GF-D8 (cell line): ENCODE data around the gene DYNC1LI1.
A peak's percentile ranks its signal among the peaks of the same experiment; 100 is the strongest.

ENCODE experiments used
- DNase-seq: peaks from one replicate; lab custom pipeline; 2025; lab: John Stamatoyannopoulos, UW

Gene DYNC1LI1

DNA sequence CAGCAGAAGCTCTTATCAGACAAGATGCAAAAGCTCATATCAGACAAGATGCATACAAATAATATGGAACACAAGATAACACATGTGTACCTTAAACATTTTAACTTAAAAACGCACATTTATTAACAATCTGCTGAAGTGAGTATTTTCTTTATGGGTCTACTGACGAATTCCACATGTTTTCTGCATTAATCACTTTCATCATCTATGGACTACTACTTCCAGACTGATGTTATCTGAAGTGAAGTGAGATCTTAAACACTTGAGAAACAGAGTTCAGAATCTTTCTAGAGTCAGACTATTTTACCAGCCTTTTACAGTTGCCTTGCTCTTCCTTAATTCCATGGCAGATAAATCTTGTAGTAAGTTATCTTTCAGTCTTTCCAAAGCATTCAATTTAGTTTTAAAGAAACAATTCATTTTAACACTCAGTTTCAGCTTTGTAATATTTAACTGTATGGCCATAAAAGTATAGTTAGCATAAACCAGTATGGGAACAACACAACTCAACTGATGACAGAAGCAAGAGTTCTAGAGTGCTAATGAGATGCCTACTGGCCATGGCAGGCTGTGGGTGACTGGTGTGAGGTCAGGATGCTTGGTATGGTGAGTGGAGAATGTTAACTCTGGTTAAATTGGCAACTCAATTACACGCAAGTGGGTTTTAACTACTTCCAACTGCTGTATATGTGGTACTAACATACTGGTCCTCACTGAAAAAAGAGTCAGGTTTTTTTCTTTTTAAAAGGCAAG, 77.8 kb downstream of the DYNC1LI1 start:
- DNase-seq = no peak

DNA sequence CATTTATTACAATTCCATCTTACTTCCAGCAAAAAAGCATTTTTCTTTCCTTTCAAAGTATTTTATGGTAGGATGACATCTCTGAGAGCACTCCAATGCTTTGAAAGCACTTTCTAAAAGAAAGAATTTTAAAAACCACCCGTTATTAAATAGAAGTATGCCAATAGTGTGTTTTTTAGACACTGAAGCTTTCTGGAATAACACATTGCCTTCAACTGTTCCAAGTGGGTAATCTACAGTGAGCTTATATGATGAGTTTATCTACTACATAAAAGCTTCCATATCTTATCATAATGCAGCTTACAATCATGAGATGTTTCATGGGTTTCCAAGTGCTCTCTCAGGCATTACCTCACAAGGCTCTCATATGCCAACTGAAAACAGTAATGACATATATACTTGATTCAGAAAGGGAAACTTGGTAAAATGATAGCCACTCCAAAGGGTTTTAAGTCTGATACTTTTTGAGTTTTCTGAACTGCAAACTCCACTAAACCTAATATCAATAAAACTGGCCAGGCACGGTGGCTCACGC, 82.1 kb downstream of the DYNC1LI1 start:
- DNase-seq = no peak

DNA sequence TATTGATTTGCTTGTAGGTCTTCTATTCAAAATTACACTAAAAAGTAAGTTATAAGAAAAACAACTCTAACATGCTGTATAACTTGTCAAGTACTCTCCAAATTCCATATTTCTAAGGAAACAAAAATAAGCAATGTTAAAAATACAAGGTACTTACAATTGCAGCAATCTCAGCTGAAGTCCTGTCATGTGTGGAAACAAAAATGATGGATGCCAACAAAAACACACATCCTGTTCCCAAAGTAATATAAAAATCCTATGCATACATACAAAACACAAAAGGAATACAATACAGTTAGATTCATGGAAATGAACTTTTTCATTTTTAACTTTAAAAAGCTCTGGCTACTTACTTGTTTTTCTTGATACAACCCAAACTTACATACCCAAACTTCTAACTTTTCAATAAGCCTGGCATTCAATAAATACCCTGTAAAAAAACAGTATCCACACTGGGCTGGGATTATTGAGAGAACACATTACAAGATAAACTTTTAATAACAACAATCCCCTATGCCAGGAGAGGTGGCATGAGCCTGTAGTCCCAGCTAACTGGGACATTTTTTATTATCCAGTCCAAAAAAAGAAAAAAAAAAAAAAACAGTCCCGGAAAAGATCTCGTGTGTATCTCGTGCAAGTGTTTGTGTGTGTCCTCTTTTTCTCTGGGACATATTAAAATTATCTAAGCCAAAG, 82.7 kb downstream of the DYNC1LI1 start:
- no peak for DNase-seq

DNA sequence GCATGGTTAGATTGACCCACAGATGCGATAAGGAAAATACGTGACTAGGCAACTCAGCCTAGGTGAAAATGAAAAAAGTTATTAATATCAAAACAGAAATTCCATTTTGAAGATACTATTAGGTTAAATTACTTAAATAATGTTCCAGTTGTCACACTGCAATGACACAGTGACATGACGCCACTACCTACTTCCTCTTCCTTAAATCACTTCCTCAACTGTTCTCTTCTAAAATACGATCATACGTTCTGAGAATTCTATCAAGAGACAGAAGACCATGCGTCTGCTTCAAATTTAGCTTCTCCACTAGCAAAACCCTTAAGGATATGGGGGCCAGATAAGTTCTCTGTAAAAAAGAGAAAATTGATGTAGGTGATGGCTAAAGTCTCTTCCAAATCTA, 86.2 kb downstream of the DYNC1LI1 start:
- DNase-seq = peak; percentile 73

DNA sequence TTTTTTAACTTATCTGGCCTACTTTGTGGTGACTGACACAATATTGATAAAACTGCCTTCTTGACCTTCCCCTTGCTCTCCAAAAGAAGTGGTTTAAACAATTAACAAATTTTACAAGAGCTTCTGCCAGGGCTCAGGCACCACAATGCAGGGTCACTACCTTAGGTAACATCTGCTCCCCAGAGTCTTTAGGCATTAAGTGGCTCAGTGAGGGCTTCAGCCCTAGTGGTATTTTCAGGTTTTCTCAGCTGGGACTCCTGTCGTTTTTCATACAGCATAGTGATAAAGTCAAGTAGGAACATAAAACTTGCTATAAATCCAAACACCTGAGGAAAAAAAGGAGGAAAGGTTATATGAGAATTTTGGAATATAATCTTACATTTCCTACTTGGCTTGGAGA, 86.9 kb downstream of the DYNC1LI1 start:
- no peak for DNase-seq

DNA sequence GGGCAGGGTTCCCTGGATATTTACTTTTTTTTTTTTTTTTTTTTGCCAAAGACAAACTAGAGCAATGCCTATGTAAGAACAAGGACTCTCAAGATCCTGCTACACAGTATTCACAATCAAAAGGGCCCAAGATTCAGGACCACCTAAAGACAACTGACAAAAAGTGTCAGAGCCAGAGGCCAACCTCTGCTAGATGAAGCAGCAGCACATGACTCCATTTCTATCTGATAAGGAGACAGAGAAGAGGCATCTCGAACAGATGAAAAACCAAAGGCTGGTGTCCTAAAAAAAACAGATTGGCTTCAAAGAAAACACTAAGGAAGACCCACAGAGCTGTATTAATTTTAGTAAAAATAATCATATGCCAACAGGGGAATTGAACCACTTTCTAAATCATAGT, 88.0 kb downstream of the DYNC1LI1 start:
- DNase-seq = no peak

DNA sequence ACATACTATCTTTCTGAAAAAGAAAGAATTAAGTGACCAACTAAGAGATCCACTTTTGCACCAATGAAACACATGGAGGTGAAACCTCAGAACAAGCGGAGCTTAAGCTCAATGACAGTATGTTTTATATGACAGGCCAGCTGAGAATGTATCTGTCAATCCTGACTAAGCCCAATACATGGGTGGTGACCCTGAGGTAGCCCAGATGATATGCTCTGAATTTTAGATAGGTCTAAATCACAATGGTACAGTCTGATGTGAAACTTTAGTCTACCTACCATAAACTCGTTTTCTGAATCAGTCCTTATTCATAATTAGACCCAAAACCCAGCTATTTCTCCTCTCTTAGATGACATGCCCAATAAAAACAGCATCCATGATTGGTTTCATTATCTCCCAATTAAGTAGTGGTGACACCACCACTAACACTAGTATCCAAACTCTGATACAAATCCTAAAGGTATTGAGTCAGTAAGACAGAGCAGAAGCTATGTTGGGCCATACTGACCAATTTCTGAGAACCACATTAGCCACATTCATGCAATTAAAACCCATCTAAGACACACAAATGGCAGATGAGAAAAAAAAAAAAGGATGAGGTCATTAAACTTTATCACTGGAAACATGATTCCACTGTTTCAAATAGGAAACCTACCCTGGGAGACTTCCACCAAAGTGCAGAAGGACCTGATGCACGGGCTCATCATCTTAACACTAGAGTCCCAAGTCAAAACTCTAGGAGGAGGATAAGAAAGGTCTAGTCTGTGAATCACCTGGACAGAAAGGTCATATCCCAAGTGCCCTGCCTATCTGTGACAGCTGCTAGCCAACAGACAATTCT, 88.6 kb downstream of the DYNC1LI1 start:
- no peak for DNase-seq

DNA sequence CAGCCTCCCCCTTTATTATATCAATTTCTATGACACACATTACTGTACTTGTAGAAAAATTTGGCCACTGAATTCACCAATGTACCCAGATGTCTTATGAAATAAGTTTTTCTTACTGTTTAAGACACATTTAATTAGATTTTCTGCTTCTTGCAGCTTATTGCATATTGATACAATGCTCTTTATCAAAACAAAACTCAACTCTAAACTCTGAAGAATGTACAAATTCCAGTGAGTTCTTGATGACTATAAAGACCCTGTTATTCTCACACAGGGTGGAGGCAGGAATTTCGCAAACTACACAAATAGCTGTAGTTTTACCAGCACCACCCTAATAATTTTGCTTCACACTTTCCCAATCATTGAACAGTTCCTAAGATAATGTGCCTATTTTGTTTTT, 90.1 kb downstream of the DYNC1LI1 start:
- no peak for DNase-seq
